Stimulated activated CD4-positive, alpha-beta T cell treated with anti-CD3 and anti-CD28 coated beads, Interleukin-1b, Interleukin-23, amount 100 ng/mL, for 1 hour (primary cell): ENCODE measurements around the gene SPNS2.
"Not testable (repeated sequence)": the region's sequence is repeated elsewhere in the genome, so short reads cannot be mapped to it uniquely, and the experiment has no call there.

Source experiments
- DNase-seq, 2 donors: peaks; one replicate each; pipeline ENCODE4 v3.0.0-alpha.2; 2020; ENCODE audit warnings: low read depth in 2 of 2

The SPNS2 gene

DNA sequence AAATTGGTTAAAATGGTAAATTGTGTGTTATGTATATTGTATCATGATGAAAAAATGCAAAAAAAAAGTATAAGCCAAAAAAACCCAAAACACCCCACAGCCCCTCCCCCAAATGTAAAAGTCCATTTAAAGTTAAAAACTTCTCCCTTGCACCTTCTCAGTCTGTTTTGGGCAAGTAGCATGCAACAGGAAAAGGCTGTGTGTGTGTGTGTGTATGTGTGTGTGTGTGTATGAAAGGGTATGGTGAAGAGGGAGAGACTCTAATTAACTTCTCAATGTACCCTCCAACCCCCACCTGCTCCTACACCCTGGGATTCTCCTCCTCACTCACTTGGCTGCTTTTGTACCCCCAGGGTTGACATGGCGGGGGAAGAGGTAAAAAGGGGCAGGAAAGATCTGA is 70.9 kb downstream of the SPNS2 start:
- DNase-seq, result no peak

- DNase-seq, result no peak
These were observed 73.5 kb downstream of the SPNS2 start for GRCh38 chr17:4572131-4572530.

DNA sequence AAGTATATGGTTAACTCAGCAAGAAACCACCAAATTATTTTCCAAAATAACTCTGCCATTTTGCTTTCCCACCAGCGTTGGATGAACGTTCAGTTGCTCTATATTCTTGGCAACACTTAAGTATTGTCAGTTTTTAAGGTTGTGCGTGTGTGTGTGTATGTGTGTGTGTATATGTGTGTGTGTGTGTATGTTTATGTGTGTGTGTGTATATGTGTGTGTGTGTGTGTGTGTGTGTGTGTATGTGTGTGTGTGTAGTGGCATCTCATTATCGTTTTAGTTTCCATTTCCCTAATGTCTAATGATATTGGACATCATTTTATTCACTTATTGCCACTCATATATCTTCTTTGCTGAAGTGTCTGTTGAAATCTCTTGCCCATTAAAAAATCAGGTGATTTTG is 74.4 kb downstream of the SPNS2 start:
- no peak for DNase-seq

DNA sequence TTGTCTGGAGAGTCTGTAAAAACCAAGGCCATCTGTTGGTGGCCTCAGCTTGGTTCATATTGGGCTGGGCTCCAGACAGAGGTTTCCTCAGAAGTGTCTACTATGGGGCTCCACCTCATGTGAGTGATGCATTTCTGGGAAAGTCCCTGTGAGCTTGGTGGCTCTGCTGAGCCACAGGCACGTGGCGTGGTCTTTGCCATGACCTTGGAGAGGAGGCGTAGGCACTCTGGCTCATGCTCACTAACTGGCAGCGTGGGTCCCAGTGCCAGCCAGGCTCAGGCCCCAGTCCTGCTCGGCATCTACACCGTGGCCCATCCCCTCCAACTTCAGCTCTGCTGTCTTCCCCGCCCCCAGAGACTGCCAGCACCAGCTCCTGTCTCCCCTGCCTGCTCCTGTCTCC is 75.0 kb downstream of the SPNS2 start:
- DNase-seq, result no peak

GRCh38 chr17:4574448-4575045 is 75.9 kb downstream of the SPNS2 start:
- no peak for DNase-seq

GRCh38 chr17:4576161-4576558 is 77.5 kb downstream of the SPNS2 start:
- no peak for DNase-seq

GRCh38 chr17:4576729-4577322 is 78.1 kb downstream of the SPNS2 start:
- DNase-seq, result no peak

- no peak for DNase-seq
These were observed 78.8 kb downstream of the SPNS2 start for GRCh38 chr17:4577386-4577993.

DNA sequence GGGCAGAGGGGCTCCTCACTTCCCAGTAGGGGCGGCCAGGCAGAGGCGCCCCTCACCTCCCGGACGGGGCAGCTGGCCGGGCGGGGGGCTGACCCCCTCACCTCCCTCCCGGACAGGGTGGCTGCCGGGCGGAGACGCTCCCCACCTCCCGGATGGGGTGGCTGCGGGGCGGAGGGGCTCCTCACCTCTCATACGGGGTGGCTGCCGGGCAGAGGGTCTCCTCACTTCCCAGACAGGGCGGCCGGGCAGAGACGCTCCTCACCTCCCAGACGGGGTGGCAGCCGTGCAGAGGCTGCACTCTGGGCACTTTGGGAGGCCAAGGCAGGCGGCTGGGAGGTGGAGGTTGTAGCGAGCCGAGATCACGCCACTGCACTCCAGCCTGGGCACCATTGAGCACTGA is 79.7 kb downstream of the SPNS2 start:
- DNase-seq, result not testable (repeated sequence)

GRCh38 chr17:4579678-4580077 is 81.0 kb downstream of the SPNS2 start:
- DNase-seq, result no peak

- no peak for DNase-seq
These were observed 81.6 kb downstream of the SPNS2 start for GRCh38 chr17:4580291-4580690.

- no peak for DNase-seq
These were observed 83.4 kb downstream of the SPNS2 start for GRCh38 chr17:4582101-4582501.

GRCh38 chr17:4582691-4583090 is 84.0 kb downstream of the SPNS2 start:
- no peak for DNase-seq

DNA sequence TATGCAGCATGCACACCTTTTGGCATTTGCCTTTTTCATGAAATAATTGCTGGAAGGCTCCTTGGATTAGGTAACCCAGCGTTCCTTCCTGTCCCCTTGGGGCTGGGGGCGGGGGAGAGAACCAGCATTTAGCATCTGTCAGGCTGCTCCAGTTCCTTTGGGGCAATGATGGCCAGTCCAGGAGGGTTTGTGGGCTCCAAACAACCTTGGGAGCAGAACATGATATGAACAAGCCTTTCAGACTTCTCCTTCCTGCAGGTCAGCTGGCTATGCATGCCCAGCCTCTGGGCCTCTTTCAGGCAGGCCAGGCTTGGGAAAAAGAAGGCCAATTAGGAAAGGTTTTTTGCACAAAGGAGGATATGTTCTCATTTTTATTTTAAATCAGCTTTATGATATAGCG is 84.5 kb downstream of the SPNS2 start:
- DNase-seq, result no peak

DNA sequence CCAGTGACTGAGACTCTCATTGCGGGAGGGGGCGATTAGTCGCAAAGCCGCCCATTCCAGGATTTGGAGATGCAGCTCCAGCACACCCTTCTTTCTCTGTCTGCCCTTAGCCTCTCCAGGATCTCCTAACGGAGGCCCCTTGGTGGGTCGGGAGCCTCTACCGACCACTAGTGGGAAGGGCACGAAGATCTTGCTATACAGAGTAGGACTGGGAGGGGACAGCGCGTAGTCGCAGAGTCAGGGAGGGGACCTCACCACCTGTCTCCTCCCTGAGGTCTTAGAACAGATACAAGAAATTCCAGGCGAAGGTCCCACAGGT is 85.1 kb downstream of the SPNS2 start:
- no peak for DNase-seq

- DNase-seq, result no peak
These were observed 85.6 kb downstream of the SPNS2 start, which contains the start of gene SMTNL2 for GRCh38 chr17:4584101-4584916. Gene SMTNL2, plus strand, starts transcription at chr17:4584529. Its CDS starts 77 bp downstream, at chr17:4584606.

GRCh38 chr17:4584917-4585637 is 86.4 kb downstream of the SPNS2 start:
- no peak for DNase-seq

- no peak for DNase-seq
These were observed 86.9 kb downstream of the SPNS2 start for GRCh38 chr17:4585638-4585994.

DNA sequence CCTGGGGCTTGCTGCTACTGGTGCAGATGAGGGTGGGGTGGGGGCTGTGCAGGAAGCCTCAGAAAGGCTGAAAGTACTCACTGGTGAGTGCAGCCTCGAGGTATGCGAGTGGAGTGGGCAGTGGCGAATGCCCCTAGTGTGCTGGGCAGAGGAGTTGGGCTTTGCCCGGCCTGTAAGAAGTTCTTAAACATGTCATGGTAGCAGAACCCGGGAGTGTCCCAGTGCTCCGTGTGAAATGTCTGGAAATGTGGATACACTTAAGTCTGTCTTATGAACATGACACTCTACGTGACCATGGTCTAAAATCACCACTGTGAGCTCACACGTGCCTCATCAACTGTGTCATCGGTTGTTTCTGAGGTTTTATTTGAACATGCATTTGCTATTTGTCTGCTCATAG is 87.4 kb downstream of the SPNS2 start:
- DNase-seq, result no peak

GRCh38 chr17:4587195-4587594 is 88.5 kb downstream of the SPNS2 start:
- no peak for DNase-seq

- no peak for DNase-seq
These were observed 89.1 kb downstream of the SPNS2 start for GRCh38 chr17:4587803-4588202.

DNA sequence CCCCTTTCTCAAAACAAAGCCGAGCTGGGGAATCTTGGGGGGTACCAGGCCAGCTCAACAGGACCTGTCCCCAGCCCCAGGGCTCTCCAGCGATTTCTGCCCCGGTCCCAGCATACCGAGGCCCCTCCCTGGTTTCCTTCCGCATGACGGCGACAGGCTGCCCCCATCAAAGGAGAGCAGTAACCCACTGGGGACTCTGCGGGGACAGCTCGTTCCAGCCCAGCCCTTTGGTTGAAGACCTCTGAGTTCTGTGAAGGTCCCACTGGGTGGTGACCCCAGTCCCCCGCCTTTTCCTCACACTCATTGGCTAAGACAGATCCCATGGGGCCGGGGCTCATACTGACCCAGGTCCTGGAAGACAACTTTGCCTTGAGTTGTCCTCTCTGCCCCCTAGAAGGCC is 89.7 kb downstream of the SPNS2 start:
- DNase-seq, result no peak
